Gastrocnemius medialis (tissue), 4 donors: ENCODE data around the gene EFNA1. TPM values are rescaled to one million over a fixed set of nuclear protein-coding genes. Genes with fewer than 3 reads are reported as not detected.
A peak's percentile ranks its signal among the peaks of the same experiment; 100 is the strongest.

Experiments
- ATAC-seq, 2 donors: fragments of 150-250 bp; one replicate each; pipeline ENCODE4 v1.9.1; 2016
- DNase-seq, 2 donors: peaks; one replicate each; pipeline ENCODE4 v3.0.0-alpha.2; 2019
- H3K27ac ChIP-seq, 4 donors: fragments of 200-600 bp; sonication (generic); 1 replicate in 1 of 4; 2 replicates in 3 of 4; pipeline ENCODE4 v1.5.1; 2016 to 2018; ENCODE audit warnings: mild to moderate bottlenecking in 2 of 4, moderate library complexity in 1 of 4
- H3K27me3 ChIP-seq, 3 donors: fragments of 200-600 bp; sonication (generic) in 2 of 3; 1 replicate in 1 of 3; 2 replicates in 2 of 3; pipeline versions ENCODE4 v1.5.1 to v1.6.0; 2016 to 2019; ENCODE audit warnings: mild to moderate bottlenecking in 1 of 3, moderate library complexity in 1 of 3
- H3K36me3 ChIP-seq, 2 donors: fragments of 200-600 bp; sonication (generic) in 1 of 2; one replicate each; pipeline ENCODE4 v1.5.1; 2017 to 2018
- H3K4me1 ChIP-seq, 2 donors: fragments of 200-600 bp; sonication (generic) in 1 of 2; one replicate each; pipeline ENCODE4 v1.5.1; 2016 to 2017; ENCODE audit warnings: mild to moderate bottlenecking in 2 of 2
- H3K4me3 ChIP-seq, 4 donors: fragments of 200-600 bp; sonication (generic) in 3 of 4; 1 replicate in 1 of 4; 2 replicates in 3 of 4; pipeline ENCODE4 v1.5.1; 2016 to 2019; ENCODE audit warnings: mild to moderate bottlenecking in 2 of 4
- H3K9me3 ChIP-seq, 3 donors: fragments of 200-600 bp; sonication (generic) in 2 of 3; 1 replicate in 1 of 3; 2 replicates in 2 of 3; pipeline ENCODE4 v1.5.1; 2016 to 2019
- POLR2A ChIP-seq, 2 donors: fragments of 450-650 bp; IDR thresholded peaks; one replicate each; pipeline ENCODE4 v1.6.1; 2017; ENCODE audit warnings: antibody characterized with exemption in 2 of 2, mild to moderate bottlenecking in 2 of 2, moderate library complexity in 2 of 2
- in situ Hi-C, 4 donors: fragments of 200-750 bp; cut with MboI; loops; one replicate each; pipeline versions ENCODE4 v1.15.0 to v1.8.0; 2017; ENCODE audit warnings: low sequenced_read_pairs in 4 of 4
- intact Hi-C: fragments of 100-400 bp; cut with DNase I; formaldehyde crosslinking; loops from one replicate; pipeline ENCODE4 v1.15.1; 2023; ENCODE audit warnings: low total_unique reads
- total RNA-seq, 4 donors: library from RNA; depleted of rRNA; stranded (reverse); fragments of >200 nt; gene quantifications; one replicate each; pipeline versions ENCODE4 v1.1.0 to v1.2.3, GENCODE V29; 2016
- TF ChIP-seq, protein P1 (sequence below), 5 experiments: fragments of 450-650 bp in 3 of 5; fragments of 200-600 bp in 2 of 5; sonication (generic) in 2 of 5; IDR thresholded peaks in 4 of 5; conservative IDR thresholded peaks in 1 of 5; 1 replicate in 4 of 5; 2 replicates in 1 of 5; pipeline ENCODE4 v1.5.1; 2016 to 2019; ENCODE audit warnings: antibody characterized with exemption in 5 of 5, mild to moderate bottlenecking in 3 of 5, moderate library complexity in 3 of 5

EFNA1 gene
- total RNA-seq, 4 donors from 2014 or later = 12.6 to 35.1 (median 14.4) TPM

DNA sequence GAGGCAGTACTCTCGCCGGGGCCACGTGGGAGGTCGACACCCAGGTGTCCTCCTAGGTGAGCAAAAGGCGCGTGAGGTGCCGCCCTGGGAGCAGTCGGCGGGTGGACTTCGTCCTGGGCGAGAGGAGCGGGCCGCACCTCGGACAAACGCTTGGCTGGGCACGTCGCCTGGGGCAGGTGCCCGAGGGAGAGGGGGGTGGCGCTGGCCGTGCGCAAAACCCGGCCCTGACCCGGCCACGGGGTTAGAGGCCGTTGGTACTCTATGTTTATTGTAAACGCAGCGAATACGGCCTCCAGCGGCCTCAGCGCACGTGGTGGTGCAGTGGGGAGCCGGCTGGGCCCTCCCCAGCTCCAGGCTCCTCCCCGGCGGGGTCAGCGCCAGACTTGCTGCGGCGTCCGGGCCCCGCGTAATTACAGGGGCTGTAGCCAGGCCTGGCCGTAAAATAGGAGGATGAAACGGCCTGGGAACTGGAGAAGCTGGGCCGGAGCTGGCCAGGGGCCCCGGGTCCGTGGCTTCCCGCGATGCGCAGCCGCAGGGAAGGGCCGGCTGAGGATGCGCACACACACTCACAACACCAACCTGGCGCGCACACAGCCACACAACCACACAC, 1.6 kb upstream of the EFNA1 start:
- intact Hi-C loops (no loop called here), in situ Hi-C loops (no loop called here)

DNA sequence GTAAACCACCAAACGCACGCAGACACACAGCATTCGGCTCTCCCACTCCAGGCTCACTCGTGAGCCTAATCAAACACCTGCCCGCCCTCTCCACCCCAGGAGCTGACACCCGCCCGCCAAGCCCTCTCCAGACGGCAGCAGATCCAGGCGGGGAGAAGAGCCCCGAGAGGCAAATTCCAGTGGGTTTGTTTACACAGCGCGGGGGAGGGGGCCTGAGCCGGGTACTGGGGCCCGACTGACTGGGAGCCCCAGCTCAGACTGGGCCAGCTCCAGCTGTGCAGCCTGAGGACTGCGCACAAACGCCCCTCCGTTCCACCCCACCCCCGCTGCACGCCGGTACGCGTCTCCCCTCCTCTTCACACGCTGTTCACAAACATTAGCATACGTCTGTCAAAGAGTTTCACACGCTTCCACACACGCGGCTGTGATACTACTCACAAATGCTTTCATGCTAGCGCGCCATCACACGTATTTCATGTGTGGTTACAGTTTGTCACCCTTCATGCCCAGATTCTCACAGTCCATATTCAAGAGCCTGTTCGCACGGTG, 1.0 kb upstream of the EFNA1 start:
- in situ Hi-C loops (no loop called here), intact Hi-C loops (no loop called here)
- H3K4me1 ChIP-seq = peaks cover 11 to 44% of the 10 kb centered on the region in 2 donors
- DNase-seq (no peak), ATAC-seq (peak in 1 of 2 donors; percentile 9)
- peaks cover 0 to 5% of the 10 kb centered on the region in 2 donors for H3K36me3 ChIP-seq
- TF ChIP-seq, protein P1, sequence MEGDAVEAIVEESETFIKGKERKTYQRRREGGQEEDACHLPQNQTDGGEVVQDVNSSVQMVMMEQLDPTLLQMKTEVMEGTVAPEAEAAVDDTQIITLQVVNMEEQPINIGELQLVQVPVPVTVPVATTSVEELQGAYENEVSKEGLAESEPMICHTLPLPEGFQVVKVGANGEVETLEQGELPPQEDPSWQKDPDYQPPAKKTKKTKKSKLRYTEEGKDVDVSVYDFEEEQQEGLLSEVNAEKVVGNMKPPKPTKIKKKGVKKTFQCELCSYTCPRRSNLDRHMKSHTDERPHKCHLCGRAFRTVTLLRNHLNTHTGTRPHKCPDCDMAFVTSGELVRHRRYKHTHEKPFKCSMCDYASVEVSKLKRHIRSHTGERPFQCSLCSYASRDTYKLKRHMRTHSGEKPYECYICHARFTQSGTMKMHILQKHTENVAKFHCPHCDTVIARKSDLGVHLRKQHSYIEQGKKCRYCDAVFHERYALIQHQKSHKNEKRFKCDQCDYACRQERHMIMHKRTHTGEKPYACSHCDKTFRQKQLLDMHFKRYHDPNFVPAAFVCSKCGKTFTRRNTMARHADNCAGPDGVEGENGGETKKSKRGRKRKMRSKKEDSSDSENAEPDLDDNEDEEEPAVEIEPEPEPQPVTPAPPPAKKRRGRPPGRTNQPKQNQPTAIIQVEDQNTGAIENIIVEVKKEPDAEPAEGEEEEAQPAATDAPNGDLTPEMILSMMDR (IDR thresholded peaks at IDR 0.05 in 4 of 5, conservative IDR thresholded peaks at IDR 0.05 in 1 of 5) = no peak
- no peak for TF ChIP-seq POLR2A (IDR thresholded peaks at IDR 0.05)
- peak overlapping the region; percentile 64 to 88 (median 74) for H3K4me3 ChIP-seq
- H3K27me3 ChIP-seq = peaks cover 14 to 43% (median 34%) of the 10 kb centered on the region in 3 donors
- H3K9me3 ChIP-seq = no peaks in the 10 kb centered on the region
- H3K27ac ChIP-seq = peak overlapping the region; percentile 80 to 100 (median 88)

More for the DNA sequence above, 1.6 kb upstream of the EFNA1 start:
- Histone ChIP-seq H3K36me3 (no peaks in the 10 kb centered on the region), H3K27ac (peak overlapping the region; percentile 80 to 100 (median 88)), H3K9me3 (no peaks in the 10 kb centered on the region), H3K27me3 (peaks cover 14 to 43% (median 34%) of the 10 kb centered on the region in 3 donors), H3K4me3 (peak overlapping the region; percentile 64 to 88 (median 74)), H3K4me1 (peaks cover 7 to 40% of the 10 kb centered on the region in 2 donors)
- TF ChIP-seq POLR2A (IDR thresholded peaks at IDR 0.05) = no peak
- TF ChIP-seq, protein P1 (IDR thresholded peaks at IDR 0.05 in 4 of 5, conservative IDR thresholded peaks at IDR 0.05 in 1 of 5) = no peak
- DNase-seq (peak in 1 of 2 donors; percentile 15), ATAC-seq (no peak)

DNA sequence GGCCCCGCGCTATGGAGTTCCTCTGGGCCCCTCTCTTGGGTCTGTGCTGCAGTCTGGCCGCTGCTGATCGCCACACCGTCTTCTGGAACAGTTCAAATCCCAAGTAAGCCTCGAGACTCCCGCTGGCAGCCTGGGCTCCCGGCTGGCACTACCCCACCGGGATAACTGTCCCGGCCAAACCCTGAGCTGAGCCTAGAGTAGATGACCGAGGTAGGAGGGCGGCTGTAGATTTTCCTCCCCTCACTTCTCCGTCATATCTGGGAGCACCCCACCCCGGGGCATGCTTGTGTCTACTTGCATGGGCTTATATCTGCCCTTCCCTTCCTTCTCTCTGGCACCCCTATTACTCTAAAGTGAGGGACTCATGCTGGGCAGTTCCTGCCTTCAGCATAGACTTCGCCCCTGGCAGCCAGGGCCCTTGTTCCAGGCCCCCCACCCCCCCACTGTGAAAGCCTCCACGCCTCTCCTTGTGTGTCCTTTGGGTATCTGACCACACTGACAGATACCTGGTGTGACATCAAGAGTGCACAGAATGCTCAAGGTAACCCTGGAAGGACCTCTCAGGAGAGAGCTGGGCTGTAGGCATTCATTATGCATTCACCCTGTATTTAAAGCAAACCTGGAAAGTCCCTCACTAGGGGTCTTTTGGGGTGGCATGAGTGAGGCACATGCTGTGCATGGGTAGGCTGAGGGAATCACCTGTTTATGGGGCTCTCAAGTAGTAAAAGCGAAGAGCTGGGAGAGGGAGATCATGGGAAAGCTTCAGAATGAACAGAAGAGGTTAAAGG, 485 bp downstream of the EFNA1 start:
- intact Hi-C loops = no loop called here
- TF ChIP-seq, protein P1 (IDR thresholded peaks at IDR 0.05 in 4 of 5, conservative IDR thresholded peaks at IDR 0.05 in 1 of 5) = no peak
- Histone ChIP-seq H3K27ac (peak overlapping the region; percentile 80 to 100 (median 88)), H3K4me1 (peaks cover 25 to 52% of the 10 kb centered on the region in 2 donors), H3K36me3 (peaks cover 0 to 7% of the 10 kb centered on the region in 2 donors), H3K4me3 (peak overlapping the region; percentile 64 to 88 (median 74)), H3K9me3 (no peaks in the 10 kb centered on the region), H3K27me3 (peaks cover 14 to 43% (median 34%) of the 10 kb centered on the region in 3 donors)
- in situ Hi-C loops = no loop called here
- ATAC-seq = no peak
- DNase-seq = peak in 1 of 2 donors; percentile 17

DNA sequence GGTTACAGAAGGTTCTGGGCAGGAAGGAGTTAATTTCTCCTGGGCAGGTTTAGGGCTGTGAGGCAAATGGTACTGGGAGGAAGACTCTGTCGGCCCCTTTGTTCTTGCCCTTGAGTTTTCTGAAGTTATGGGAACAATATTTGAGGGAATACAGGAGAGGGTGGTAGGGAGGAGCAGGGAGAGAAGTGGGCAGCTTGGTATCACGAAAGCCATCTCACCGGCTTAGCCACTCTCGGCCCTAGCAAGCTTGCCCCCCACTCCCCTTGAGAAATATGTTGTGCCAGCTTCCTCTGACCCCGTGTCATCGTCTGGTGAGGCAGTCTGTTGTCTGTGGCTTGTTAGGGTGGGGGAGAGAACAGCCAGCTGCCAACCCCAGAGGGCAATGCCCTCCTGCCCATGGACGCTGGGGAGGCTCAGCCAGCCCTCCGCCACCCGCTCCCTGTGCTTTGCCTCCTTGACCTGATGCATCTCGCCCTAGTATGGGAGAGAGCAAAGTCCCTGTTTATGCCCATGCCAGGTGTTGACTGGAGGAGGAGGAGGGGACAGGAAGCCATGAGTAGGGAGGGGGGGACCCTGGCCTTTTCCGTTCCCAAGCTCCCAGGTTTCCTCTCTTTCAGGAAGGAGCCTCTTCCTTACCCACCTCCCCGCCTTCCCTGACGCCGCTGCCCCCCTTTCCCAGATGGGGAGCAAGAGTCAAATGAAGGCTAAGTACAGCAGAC, 1.2 kb downstream of the EFNA1 start:
- in situ Hi-C loops (no loop called here), intact Hi-C loops (no loop called here)
- H3K9me3 ChIP-seq = no peaks in the 10 kb centered on the region
- DNase-seq (no peak), ATAC-seq (peak; percentile 17 to 22)
- peak; percentile 23 to 25 for TF ChIP-seq POLR2A (IDR thresholded peaks at IDR 0.05)
- TF ChIP-seq, protein P1 (IDR thresholded peaks at IDR 0.05 in 4 of 5, conservative IDR thresholded peaks at IDR 0.05 in 1 of 5) = no peak
- peaks cover 14 to 43% (median 34%) of the 10 kb centered on the region in 3 donors for H3K27me3 ChIP-seq
- peak overlapping the region; percentile 80 to 100 (median 88) for H3K27ac ChIP-seq
- peak overlapping the region; percentile 64 to 88 (median 74) for H3K4me3 ChIP-seq
- peaks cover 0 to 9% of the 10 kb centered on the region in 2 donors for H3K36me3 ChIP-seq
- peaks cover 26 to 52% of the 10 kb centered on the region in 2 donors for H3K4me1 ChIP-seq
